ENCODE data around the gene TMEM150C.

The TMEM150C gene

GRCh38 chr4:82561786-82562563, at the start of gene TMEM150C:
Gene TMEM150C, minus strand, starts transcription at chr4:82561988. Its CDS starts 57,331 bp downstream, at chr4:82504657.
- DNase-seq: no peak

GRCh38 chr4:82611527-82611926, 49.7 kb upstream of the TMEM150C start:
- DNase-seq: no peak

GRCh38 chr4:82610041-82610440, 48.3 kb upstream of the TMEM150C start:
- no peak for DNase-seq

- DNase-seq: no peak
These were observed 44.8 kb upstream of the TMEM150C start for GRCh38 chr4:82606622-82607021.

- no peak for DNase-seq
These were observed 42.7 kb upstream of the TMEM150C start for GRCh38 chr4:82604522-82604921.

GRCh38 chr4:82601242-82602015, 39.6 kb upstream of the TMEM150C start:
- no peak for DNase-seq

GRCh38 chr4:82599336-82599735, 37.5 kb upstream of the TMEM150C start:
- peak; percentile 20 for DNase-seq

GRCh38 chr4:82594456-82594855, 32.7 kb upstream of the TMEM150C start:
- DNase-seq: no peak

GRCh38 chr4:82593411-82593810, 31.6 kb upstream of the TMEM150C start:
- DNase-seq: no peak

GRCh38 chr4:82592639-82593038, 30.9 kb upstream of the TMEM150C start:
- DNase-seq: no peak

- DNase-seq: no peak
These were observed 29.8 kb upstream of the TMEM150C start for GRCh38 chr4:82591592-82591991.

GRCh38 chr4:82589756-82590155, 28.0 kb upstream of the TMEM150C start:
- no peak for DNase-seq

- no peak for DNase-seq
These were observed 27.0 kb upstream of the TMEM150C start for GRCh38 chr4:82588771-82589270.

GRCh38 chr4:82587826-82588540, 26.2 kb upstream of the TMEM150C start:
- no peak for DNase-seq

- no peak for DNase-seq
These were observed 24.1 kb upstream of the TMEM150C start for GRCh38 chr4:82585690-82586435.

- DNase-seq: no peak
These were observed 23.1 kb upstream of the TMEM150C start for GRCh38 chr4:82584931-82585330.

GRCh38 chr4:82583897-82584587, 22.3 kb upstream of the TMEM150C start:
- no peak for DNase-seq

- DNase-seq: no peak
These were observed 18.1 kb upstream of the TMEM150C start for GRCh38 chr4:82579932-82580331.

- DNase-seq: no peak
These were observed 17.1 kb upstream of the TMEM150C start for GRCh38 chr4:82578935-82579334.

GRCh38 chr4:82577451-82577850, 15.7 kb upstream of the TMEM150C start:
- DNase-seq: no peak

- no peak for DNase-seq
These were observed 7.9 kb upstream of the TMEM150C start for GRCh38 chr4:82569727-82570126.

GRCh38 chr4:82569076-82569475, 7.3 kb upstream of the TMEM150C start:
- no peak for DNase-seq
